Thoracic aorta (tissue), 2 donors: ENCODE results near the gene KCNH6. TPM values are rescaled to one million over a fixed set of nuclear protein-coding genes. Genes with fewer than 3 reads are reported as not detected.

ENCODE experiments used
- ATAC-seq: fragments of 150-250 bp; one replicate; pipeline ENCODE4 v1.8.0; 2017; ENCODE audit warnings: low read depth; ENCODE audit not compliant: insufficient number of reproducible peaks, low FRiP score
- DNase-seq: peaks from one replicate; pipeline ENCODE4 v3.0.0-alpha.2; 2020; ENCODE audit warnings: low spot score
- H3K27ac ChIP-seq, 2 donors: fragments of 200-600 bp; sonication (generic); 1 replicate in 1 of 2; 2 replicates in 1 of 2; pipeline ENCODE4 v1.5.1; 2016; ENCODE audit warnings: mild to moderate bottlenecking in 2 of 2, moderate library complexity in 2 of 2
- H3K27me3 ChIP-seq: fragments of 200-600 bp; sonication (generic); replicated peaks from 2 replicates; pipeline ENCODE4 v1.6.0; 2016; ENCODE audit warnings: mild to moderate bottlenecking; ENCODE audit not compliant: insufficient read depth
- H3K36me3 ChIP-seq: fragments of 200-600 bp; sonication (generic); one replicate; pipeline ENCODE4 v1.5.1; 2016
- H3K4me1 ChIP-seq, 2 donors: fragments of 200-600 bp; sonication (generic); 1 replicate in 1 of 2; 2 replicates in 1 of 2; pipeline versions ENCODE4 v1.5.1 to v1.6.0; 2016; ENCODE audit warnings: low read depth in 2 of 2, mild to moderate bottlenecking in 1 of 2; ENCODE audit not compliant: control insufficient read depth in 1 of 2
- H3K4me3 ChIP-seq: fragments of 200-600 bp; sonication (generic); 2 replicates; pipeline ENCODE4 v1.5.1; 2016; ENCODE audit warnings: mild to moderate bottlenecking
- H3K9me3 ChIP-seq: fragments of 200-600 bp; sonication (generic); 2 replicates; pipeline ENCODE4 v1.5.1; 2016
- total RNA-seq, 2 donors: library from RNA; depleted of rRNA; stranded (reverse); fragments of >200 nt; gene quantifications; one replicate each; pipeline versions ENCODE4 v1.1.0 to v1.2.3, GENCODE V29; 2016
- TF ChIP-seq, protein P1 (sequence below): fragments of 200-600 bp; sonication (generic); IDR thresholded peaks from one replicate; pipeline ENCODE4 v1.5.1; 2019; ENCODE audit warnings: antibody characterized with exemption

Gene KCNH6
- total RNA-seq, 2 donors from 2014 or later = not detected

DNA sequence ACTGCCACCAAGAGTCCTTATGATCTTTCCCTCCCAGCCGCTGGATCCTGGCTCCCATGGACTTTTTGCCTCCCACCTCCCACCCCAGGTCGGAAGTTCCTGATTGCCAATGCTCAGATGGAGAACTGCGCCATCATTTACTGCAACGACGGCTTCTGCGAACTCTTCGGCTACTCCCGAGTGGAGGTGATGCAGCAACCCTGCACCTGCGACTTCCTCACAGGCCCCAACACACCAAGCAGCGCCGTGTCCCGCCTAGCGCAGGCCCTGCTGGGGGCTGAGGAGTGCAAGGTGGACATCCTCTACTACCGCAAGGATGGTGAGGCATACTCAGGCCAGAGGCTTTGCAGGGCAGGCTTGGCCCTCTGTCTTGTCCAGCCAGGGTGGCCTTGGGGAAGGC, 893 bp downstream of the KCNH6 start:
- Histone ChIP-seq H3K27me3 (no peaks in the 10 kb centered on the region), H3K9me3 (no peaks in the 10 kb centered on the region), H3K4me1 (no peaks in the 10 kb centered on the region), H3K4me3 (no peak overlapping the region), H3K36me3 (no peaks in the 10 kb centered on the region), H3K27ac (no peak overlapping the region)
- DNase-seq (no peak), ATAC-seq (no peak)
- TF ChIP-seq, protein P1, sequence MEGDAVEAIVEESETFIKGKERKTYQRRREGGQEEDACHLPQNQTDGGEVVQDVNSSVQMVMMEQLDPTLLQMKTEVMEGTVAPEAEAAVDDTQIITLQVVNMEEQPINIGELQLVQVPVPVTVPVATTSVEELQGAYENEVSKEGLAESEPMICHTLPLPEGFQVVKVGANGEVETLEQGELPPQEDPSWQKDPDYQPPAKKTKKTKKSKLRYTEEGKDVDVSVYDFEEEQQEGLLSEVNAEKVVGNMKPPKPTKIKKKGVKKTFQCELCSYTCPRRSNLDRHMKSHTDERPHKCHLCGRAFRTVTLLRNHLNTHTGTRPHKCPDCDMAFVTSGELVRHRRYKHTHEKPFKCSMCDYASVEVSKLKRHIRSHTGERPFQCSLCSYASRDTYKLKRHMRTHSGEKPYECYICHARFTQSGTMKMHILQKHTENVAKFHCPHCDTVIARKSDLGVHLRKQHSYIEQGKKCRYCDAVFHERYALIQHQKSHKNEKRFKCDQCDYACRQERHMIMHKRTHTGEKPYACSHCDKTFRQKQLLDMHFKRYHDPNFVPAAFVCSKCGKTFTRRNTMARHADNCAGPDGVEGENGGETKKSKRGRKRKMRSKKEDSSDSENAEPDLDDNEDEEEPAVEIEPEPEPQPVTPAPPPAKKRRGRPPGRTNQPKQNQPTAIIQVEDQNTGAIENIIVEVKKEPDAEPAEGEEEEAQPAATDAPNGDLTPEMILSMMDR = no peak

DNA sequence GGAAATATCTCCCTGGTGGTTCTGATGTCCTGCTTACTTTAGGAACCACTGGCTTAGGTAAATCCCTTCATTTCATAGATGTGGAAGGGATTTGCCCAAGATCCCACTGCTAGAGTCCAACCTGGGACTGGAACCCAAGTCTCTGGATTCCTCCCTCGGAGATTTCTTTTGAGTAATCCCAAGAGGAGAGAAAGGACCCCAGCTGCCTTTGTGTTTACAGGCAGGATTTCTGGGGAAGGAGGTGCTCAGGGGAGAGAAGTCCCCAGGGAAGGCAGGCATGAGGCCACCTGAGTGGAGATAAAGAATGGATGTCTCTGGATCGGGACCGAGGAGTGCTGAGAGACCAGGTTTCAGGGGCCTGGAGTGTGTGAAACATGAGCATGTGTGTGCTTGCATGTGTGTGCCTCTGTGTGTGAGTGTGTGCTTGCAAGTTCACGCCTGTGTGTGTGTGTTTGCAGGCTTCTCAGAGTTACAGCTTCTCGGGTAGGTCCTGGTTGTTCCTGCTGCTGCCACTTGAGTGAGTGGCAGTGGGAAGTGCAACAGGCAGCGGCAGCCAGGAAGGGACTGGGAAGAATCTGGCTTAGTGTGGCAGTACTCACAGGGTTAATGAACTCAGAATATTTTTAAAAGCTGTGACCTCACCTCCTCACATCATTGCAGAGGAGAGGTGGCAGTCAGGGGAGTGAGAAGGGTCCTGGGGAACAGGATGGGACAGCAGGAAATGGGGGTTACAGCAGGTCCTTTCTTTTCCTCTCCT, 2.2 kb downstream of the KCNH6 start:
- Histone ChIP-seq H3K9me3 (no peaks in the 10 kb centered on the region), H3K4me1 (no peaks in the 10 kb centered on the region), H3K27me3 (no peaks in the 10 kb centered on the region), H3K4me3 (no peak overlapping the region), H3K27ac (no peak overlapping the region), H3K36me3 (no peaks in the 10 kb centered on the region)
- ATAC-seq (no peak), DNase-seq (no peak)
- TF ChIP-seq, protein P1 = no peak

DNA sequence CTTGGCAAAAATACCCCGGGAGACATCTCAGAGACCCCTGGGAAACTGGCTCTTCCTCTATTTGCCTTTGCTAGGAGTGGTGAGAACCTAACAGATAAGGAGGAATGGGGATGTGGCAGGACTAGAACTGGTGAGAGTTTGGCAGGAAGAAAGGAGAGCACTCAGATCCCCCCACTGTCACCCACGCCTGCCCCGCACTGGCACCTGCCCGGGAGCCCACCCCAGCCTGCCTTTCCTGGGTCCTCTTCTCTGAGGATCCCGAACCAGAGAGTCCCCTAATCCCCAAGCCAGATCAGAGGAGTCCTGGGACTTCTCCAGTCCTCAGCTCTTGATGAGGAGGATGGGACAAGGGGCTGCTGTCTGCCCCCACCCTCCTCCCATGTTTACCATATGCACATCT, 3.7 kb downstream of the KCNH6 start:
- H3K27me3 ChIP-seq = no peaks in the 10 kb centered on the region
- ATAC-seq (no peak), DNase-seq (no peak)
- H3K27ac ChIP-seq = no peak overlapping the region
- TF ChIP-seq, protein P1 = no peak
- H3K4me3 ChIP-seq = no peak overlapping the region
- H3K36me3 ChIP-seq = no peaks in the 10 kb centered on the region
- H3K4me1 ChIP-seq = no peaks in the 10 kb centered on the region
- no peaks in the 10 kb centered on the region for H3K9me3 ChIP-seq

DNA sequence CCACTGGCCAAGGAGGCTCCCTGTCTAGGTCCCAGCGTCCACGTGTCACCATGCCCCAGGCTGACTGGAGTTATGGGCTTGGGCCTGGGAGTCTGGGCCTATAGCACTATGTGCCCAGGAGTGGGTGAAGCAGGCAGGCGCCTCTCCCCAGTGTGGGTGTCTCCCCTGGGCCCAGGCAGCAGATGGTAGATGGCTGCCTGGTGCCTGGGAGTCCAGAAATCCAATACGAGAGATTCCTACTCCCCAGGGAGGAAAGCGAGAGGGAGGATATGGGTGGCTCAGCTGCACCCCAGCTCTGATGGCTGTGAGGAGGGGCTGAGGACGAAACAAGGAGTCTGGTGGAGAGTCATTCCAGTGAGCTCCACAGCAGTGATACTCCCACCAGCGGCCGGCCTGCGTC, 5.0 kb downstream of the KCNH6 start:
- ATAC-seq = no peak
- H3K4me1 ChIP-seq = no peaks in the 10 kb centered on the region
- no peak overlapping the region for H3K4me3 ChIP-seq
- no peak for DNase-seq
- no peaks in the 10 kb centered on the region for H3K27me3 ChIP-seq
- H3K36me3 ChIP-seq = no peaks in the 10 kb centered on the region
- H3K9me3 ChIP-seq = no peaks in the 10 kb centered on the region
- no peak overlapping the region for H3K27ac ChIP-seq
- TF ChIP-seq, protein P1 = no peak

DNA sequence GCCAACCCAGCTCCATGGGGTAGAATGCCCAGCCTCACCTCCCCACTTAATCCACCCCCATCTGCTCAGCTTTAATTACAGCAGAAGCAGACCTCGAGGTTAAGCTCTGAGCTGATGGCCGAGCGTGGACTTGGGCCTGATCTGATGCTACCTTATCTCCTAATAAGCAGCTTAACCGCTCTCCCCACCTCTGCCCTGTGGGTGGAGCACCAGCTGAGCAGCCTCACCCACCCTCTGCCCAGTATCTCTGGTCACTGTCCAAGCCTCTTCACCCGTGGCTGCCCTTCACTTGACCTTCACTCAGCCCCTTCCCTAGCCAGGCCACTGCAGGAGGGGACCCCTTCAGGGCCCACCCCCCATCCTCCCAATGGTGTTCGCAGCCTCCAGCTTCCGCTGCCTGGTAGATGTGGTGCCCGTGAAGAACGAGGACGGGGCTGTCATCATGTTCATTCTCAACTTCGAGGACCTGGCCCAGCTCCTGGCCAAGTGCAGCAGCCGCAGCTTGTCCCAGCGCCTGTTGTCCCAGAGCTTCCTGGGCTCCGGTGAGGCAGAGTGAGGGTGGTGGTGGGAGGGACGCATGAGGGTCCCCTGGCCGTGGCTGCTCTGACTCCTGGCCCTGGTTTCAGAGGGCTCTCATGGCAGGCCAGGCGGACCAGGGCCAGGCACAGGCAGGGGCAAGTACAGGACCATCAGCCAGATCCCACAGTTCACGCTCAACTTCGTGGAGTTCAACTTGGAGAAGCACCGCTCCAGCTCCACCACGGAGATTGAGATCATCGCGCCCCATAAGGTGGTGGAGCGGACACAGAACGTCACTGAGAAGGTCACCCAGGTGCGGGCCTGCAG, 6.8 kb downstream of the KCNH6 start:
- no peak for ATAC-seq

More for the DNA sequence above, 6.8 kb downstream of the KCNH6 start:
- DNase-seq = no peak
- Histone ChIP-seq H3K4me1 (no peaks in the 10 kb centered on the region), H3K27ac (no peak overlapping the region), H3K4me3 (no peak overlapping the region), H3K9me3 (no peaks in the 10 kb centered on the region), H3K27me3 (no peaks in the 10 kb centered on the region), H3K36me3 (no peaks in the 10 kb centered on the region)
- TF ChIP-seq, protein P1 = no peak
